Measurements from ENCODE around the gene LCN2.
"Not testable (repeated sequence)": the region's sequence is repeated elsewhere in the genome, so short reads cannot be mapped to it uniquely, and the experiment has no call there.

LCN2 gene

GRCh38 chr9:128169492-128169891 lies 20.2 kb downstream of the LCN2 start:
- TF ChIP-seq ZNF274 (IDR thresholded peaks at IDR 0.05; ENCODE audit: low read depth, low read length): no peak
- H3K4me3 ChIP-seq (ENCODE audit: low read length): no peak overlapping the region

- no peak for TF ChIP-seq ZNF274 (IDR thresholded peaks at IDR 0.05; ENCODE audit: low read depth, low read length)
- H3K4me3 ChIP-seq (ENCODE audit: low read length): no peak overlapping the region
Measured at GRCh38 chr9:128169925-128170324, 20.7 kb downstream of the LCN2 start.

GRCh38 chr9:128174062-128174461 lies 24.8 kb downstream of the LCN2 start:
- no peak for TF ChIP-seq ZNF274 (IDR thresholded peaks at IDR 0.05; ENCODE audit: low read depth, low read length)
- no peak overlapping the region for H3K4me3 ChIP-seq (ENCODE audit: low read length)

- H3K4me3 ChIP-seq (ENCODE audit: low read length): no peak overlapping the region
- TF ChIP-seq ZNF274 (IDR thresholded peaks at IDR 0.05; ENCODE audit: low read depth, low read length): no peak
Measured at GRCh38 chr9:128175102-128175563, 25.9 kb downstream of the LCN2 start.

- no peak overlapping the region for H3K4me3 ChIP-seq (ENCODE audit: low read length)
- no peak for TF ChIP-seq ZNF274 (IDR thresholded peaks at IDR 0.05; ENCODE audit: low read depth, low read length)
Measured at GRCh38 chr9:128175726-128176125, 26.5 kb downstream of the LCN2 start.

- TF ChIP-seq ZNF274 (IDR thresholded peaks at IDR 0.05; ENCODE audit: low read depth, low read length): no peak
- H3K4me3 ChIP-seq (ENCODE audit: low read length): no peak overlapping the region
Measured at GRCh38 chr9:128178806-128179431, 29.7 kb downstream of the LCN2 start.

GRCh38 chr9:128180001-128180400 lies 30.7 kb downstream of the LCN2 start:
- no peak for TF ChIP-seq ZNF274 (IDR thresholded peaks at IDR 0.05; ENCODE audit: low read depth, low read length)
- no peak overlapping the region for H3K4me3 ChIP-seq (ENCODE audit: low read length)

GRCh38 chr9:128180447-128180846 lies 31.2 kb downstream of the LCN2 start:
- no peak for TF ChIP-seq ZNF274 (IDR thresholded peaks at IDR 0.05; ENCODE audit: low read depth, low read length)
- H3K4me3 ChIP-seq (ENCODE audit: low read length): no peak overlapping the region

- not testable (repeated sequence) for H3K4me3 ChIP-seq (ENCODE audit: low read length)
Measured at GRCh38 chr9:128181480-128181879, 32.2 kb downstream of the LCN2 start.

- no peak overlapping the region for H3K4me3 ChIP-seq (ENCODE audit: low read length)
- no peak for TF ChIP-seq ZNF274 (IDR thresholded peaks at IDR 0.05; ENCODE audit: low read depth, low read length)
Measured at GRCh38 chr9:128182893-128183588, 33.8 kb downstream of the LCN2 start.

- H3K4me3 ChIP-seq (ENCODE audit: low read length): no peak overlapping the region
- no peak for TF ChIP-seq ZNF274 (IDR thresholded peaks at IDR 0.05; ENCODE audit: low read depth, low read length)
Measured at GRCh38 chr9:128185979-128186965, 37.0 kb downstream of the LCN2 start.

GRCh38 chr9:128187361-128187760 lies 38.1 kb downstream of the LCN2 start:
- TF ChIP-seq ZNF274 (IDR thresholded peaks at IDR 0.05; ENCODE audit: low read depth, low read length): no peak

GRCh38 chr9:128188209-128188608 lies 39.0 kb downstream of the LCN2 start:
- TF ChIP-seq ZNF274 (IDR thresholded peaks at IDR 0.05; ENCODE audit: low read depth, low read length): no peak
- no peak overlapping the region for H3K4me3 ChIP-seq (ENCODE audit: low read length)

More at GRCh38 chr9:128187361-128187760, 38.1 kb downstream of the LCN2 start:
- no peak overlapping the region for H3K4me3 ChIP-seq (ENCODE audit: low read length)

GRCh38 chr9:128190013-128190412 lies 40.8 kb downstream of the LCN2 start:
- TF ChIP-seq ZNF274 (IDR thresholded peaks at IDR 0.05; ENCODE audit: low read depth, low read length): no peak
- no peak overlapping the region for H3K4me3 ChIP-seq (ENCODE audit: low read length)
